K562 (cell line): ENCODE measurements around the gene TNFAIP3. TPM values are rescaled to one million over a fixed set of nuclear protein-coding genes. Genes with fewer than 3 reads are reported as not detected.
"Not testable (repeated sequence)": the region's sequence is repeated elsewhere in the genome, so short reads cannot be mapped to it uniquely, and the experiment has no call there.

Source experiments
- ATAC-seq: fragments of 200-7000 bp; cut with Tn5 transposase; 3 replicates; pipeline ENCODE4 v1.9.1; 2020; ENCODE audit warnings: moderate library complexity
- BruUV-seq: library from RNA; stranded (reverse); fragments of 400-500 nt; replicated peaks from 2 replicates; lab custom pipeline; 2021; lab: Mats Ljungman, UMichigan
- CTCF ChIA-PET: fragments of 300-600 bp; formaldehyde crosslinking; extraction: SDS; loops from one replicate; lab custom pipeline; 2021; ENCODE audit warnings: low intra/inter-chr PET ratio; lab: Yijun Ruan, JAX
- POLR2A ChIA-PET: fragments of 300-600, 350-650 bp; sonication (Branson Sonifier 250); formaldehyde crosslinking; extraction: SDS; loops from one replicate; lab custom pipeline; 2021; ENCODE audit warnings: antibody characterized with exemption, inconsistent platforms; lab: Yijun Ruan, JAX
- DNase-seq, 4 experiments: peaks; one replicate each; pipeline versions ENCODE4 v3.0.0 to v3.0.0-alpha.2; 2011 to 2018; ENCODE audit warnings: low spot score in 3 of 4, mixed read lengths in 3 of 4; ENCODE audit errors: extremely low read depth in 1 of 4
- FAIRE-seq: peaks from 2 replicates; lab custom pipeline; 2011; peaks lifted over from hg19 to GRCh38; lab: Jason Lieb, UNC
- H2AFZ ChIP-seq: 2 replicates; pipeline ENCODE4 v1.6.0; 2011; ENCODE audit warnings: low read depth, low read length, control low read depth, inconsistent platforms
- H3K27ac ChIP-seq: fragments of 200-600 bp; 3 replicates; pipeline ENCODE4 v1.8.0; 2011; ENCODE audit warnings: low read depth, mild to moderate bottlenecking, control low read depth, inconsistent platforms, low read length, moderate library complexity, mixed read lengths; ENCODE audit errors: extremely low read depth
- H3K27me3 ChIP-seq, 2 experiments: fragments of 300-600 bp in 1 of 2; 2 replicates in 1 of 2; 3 replicates in 1 of 2; pipeline versions ENCODE4 v1.6.0 to v1.8.0; 2011; ENCODE audit warnings: inconsistent platforms in 2 of 2, low read length in 2 of 2, mild to moderate bottlenecking in 1 of 2, mixed read lengths in 1 of 2, moderate library complexity in 1 of 2; ENCODE audit not compliant: control insufficient read depth in 2 of 2, insufficient read depth in 2 of 2
- H3K36me3 ChIP-seq: fragments of 300-600 bp; 3 replicates; pipeline ENCODE4 v1.8.0; 2011; ENCODE audit warnings: mild to moderate bottlenecking, low read length, inconsistent platforms; ENCODE audit not compliant: control insufficient read depth, insufficient read depth
- H3K4me1 ChIP-seq, 2 experiments: fragments of 200-600 bp in 1 of 2; replicated peaks in 1 of 2; 2 replicates in 1 of 2; 3 replicates in 1 of 2; pipeline versions ENCODE4 v1.5.1 to v1.8.0; 2011; ENCODE audit warnings: inconsistent platforms in 2 of 2, low read length in 2 of 2, mild to moderate bottlenecking in 1 of 2, mixed read lengths in 1 of 2, moderate library complexity in 1 of 2; ENCODE audit not compliant: control insufficient read depth in 2 of 2, insufficient read depth in 2 of 2
- H3K4me2 ChIP-seq: 2 replicates; pipeline ENCODE4 v1.6.1; 2011; ENCODE audit warnings: low read length, control low read depth, inconsistent platforms, mixed read lengths; ENCODE audit not compliant: insufficient read depth
- H3K4me3 ChIP-seq: fragments of 200-600 bp; sonication (generic), shearing (Covaris generic); 2 replicates; pipeline ENCODE4 v1.5.1; 2016; ENCODE audit warnings: control low read depth, inconsistent platforms
- H3K79me2 ChIP-seq: fragments of 200-600 bp; 3 replicates; pipeline ENCODE4 v1.8.0; 2011; ENCODE audit warnings: low read length, inconsistent platforms; ENCODE audit not compliant: control insufficient read depth, insufficient read depth
- H3K9ac ChIP-seq, 2 experiments: 2 replicates each; pipeline versions ENCODE4 v1.6.0 to v1.6.1; 2011; ENCODE audit warnings: low read depth in 2 of 2, low read length in 2 of 2, control low read depth in 1 of 2, inconsistent platforms in 1 of 2, mild to moderate bottlenecking in 1 of 2, mixed read lengths in 1 of 2; ENCODE audit not compliant: insufficient read depth in 1 of 2
- H3K9me1 ChIP-seq: one replicate; pipeline ENCODE4 v1.6.0; 2011; ENCODE audit warnings: inconsistent platforms, mild to moderate bottlenecking, low read length, moderate library complexity; ENCODE audit not compliant: control insufficient read depth, insufficient read depth
- H3K9me3 ChIP-seq: replicated peaks from 2 replicates; pipeline ENCODE4 v1.5.1; 2011; ENCODE audit warnings: low read depth, low read length, inconsistent platforms; ENCODE audit not compliant: control insufficient read depth, insufficient read depth
- H4K20me1 ChIP-seq: replicated peaks from 2 replicates; pipeline ENCODE4 v1.6.1; 2011; ENCODE audit warnings: low read length, inconsistent platforms, mixed read lengths; ENCODE audit not compliant: control insufficient read depth, insufficient read depth
- RBM25 ChIP-seq: fragments of 200-400 bp; formaldehyde crosslinking; IDR thresholded peaks from 2 replicates; pipeline ENCODE4 v1.6.1; 2018; ENCODE audit warnings: low read length, low read depth, moderate library complexity; ENCODE audit not compliant: severe bottlenecking
- ZNF445 ChIP-seq: fragments of 250-450 bp; sonication (Bioruptor Pico); IDR thresholded peaks from 2 replicates; pipeline ENCODE4 v1.4.0; 2020; ENCODE audit warnings: low read depth, mild to moderate bottlenecking, moderate library complexity
- ZNF561 ChIP-seq: fragments of 450-650 bp; formaldehyde crosslinking; conservative IDR thresholded peaks from 2 replicates; pipeline ENCODE4 v1.4.0; 2020; ENCODE audit warnings: mild to moderate bottlenecking, moderate library complexity
- WGBS: fragments of 100-300 bp; shearing (Covaris generic); methylation state at CpG from one replicate; pipeline ENCODE4 v1.1.6; 2016; ENCODE audit warnings: low coverage, mixed read lengths; ENCODE audit not compliant: insufficient coverage; ENCODE audit errors: missing lambda C conversion rate; 5-methylcytosine and 5-hydroxymethylcytosine counted together
- in situ Hi-C: fragments of 300-500 bp; cut with MboI; formaldehyde crosslinking; loops from 4 replicates; pipeline ENCODE4 v1.15.0; 2018; ENCODE audit warnings: inconsistent platforms, mixed read lengths
- intact Hi-C: fragments of 100-400 bp; cut with micrococcal nuclease; formaldehyde crosslinking; loops from 2 replicates; pipeline ENCODE4 v1.14.2; 2022
- polyA plus RNA-seq, 8 experiments: library from polyadenylated mRNA; depleted of rRNA in 4 of 8; stranded (reverse) in 5 of 8; unstranded in 3 of 8; fragments of >200 nt; fragmentation: Nextera tagmentation in 2 of 8; fragmentation: Illumina TruSeq in 1 of 8; extraction: Ambion mirVana in 2 of 8; extraction: Trizol in 1 of 8; gene quantifications; 2 replicates each; pipeline versions ENCODE4 v1.2.1 to v1.2.3, GENCODE V29; 2011 to 2014; ENCODE audit warnings: inconsistent platforms in 1 of 8, missing spikeins in 1 of 8
- total RNA-seq, 7 experiments: library from RNA; depleted of rRNA in 6 of 7; stranded (reverse); fragments of >200 nt in 6 of 7; fragmentation: Illumina TruSeq in 2 of 7; extraction: Trizol in 2 of 7; gene quantifications; 2 replicates each; pipeline versions ENCODE4 v1.2.1 to v1.2.3, GENCODE V29; 2011 to 2021; ENCODE audit warnings: low replicate concordance in 1 of 7

Gene TNFAIP3
- total and polyA plus RNA-seq, 9 of the 15 experiments (the other 6 are each of a cell fraction or from before 2014, with no cell fraction given): 0.79 to 17.0 (median 6.4) TPM

DNA sequence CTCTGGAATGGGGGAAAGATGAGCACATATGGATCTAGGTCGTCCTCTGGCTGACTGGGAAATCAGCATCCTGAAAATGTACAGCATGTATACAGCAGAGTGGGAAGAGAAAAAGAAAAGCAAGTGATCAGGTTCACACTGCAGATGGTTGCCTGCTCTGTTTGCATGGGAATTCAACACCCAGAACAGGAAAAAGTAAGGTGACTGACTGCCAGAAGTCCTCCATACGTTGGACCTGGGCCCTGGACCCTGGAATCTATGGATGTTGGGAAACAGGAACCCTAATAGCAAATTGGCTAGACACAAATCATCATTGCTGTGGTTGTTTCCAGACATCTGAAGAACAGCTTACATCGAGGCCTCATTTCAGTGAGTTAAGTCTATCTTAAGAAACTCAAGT lies 30.3 kb upstream of the TNFAIP3 start (continued):
- TF ChIP-seq ZNF445 (no peak), ZNF561 (CRISPR knock-in tag) (no peak)

DNA sequence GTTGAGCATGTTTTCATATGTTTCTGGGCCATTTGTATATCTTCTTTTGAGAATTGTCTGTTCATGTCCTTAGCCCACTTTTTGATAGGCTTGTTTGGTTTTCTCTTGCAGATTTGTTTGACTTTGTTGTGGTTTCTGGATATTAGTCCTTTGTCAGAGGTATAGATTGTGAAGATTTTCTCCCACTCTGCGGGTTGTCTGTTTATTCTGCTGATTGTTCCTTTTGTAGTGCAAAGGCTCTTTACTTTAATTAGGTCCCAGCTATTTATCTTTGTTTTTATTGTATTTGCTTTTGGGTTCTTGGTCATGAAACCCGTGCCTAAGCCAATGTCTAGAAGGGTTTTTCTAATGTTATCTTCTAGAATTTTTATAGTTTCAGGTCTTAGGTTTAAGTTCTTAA lies 29.0 kb upstream of the TNFAIP3 start:
- H3K4me3 ChIP-seq, H3K79me2 ChIP-seq, H4K20me1 ChIP-seq, FAIRE-seq, H3K27ac ChIP-seq, H3K36me3 ChIP-seq, H3K4me1 ChIP-seq, H2AFZ ChIP-seq, in situ Hi-C loops, H3K4me2 ChIP-seq, H3K9me1 ChIP-seq, H3K27me3 ChIP-seq, DNase-seq, ATAC-seq, CTCF ChIA-PET, intact Hi-C loops, BruUV-seq, H3K9ac ChIP-seq, H3K9me3 ChIP-seq: not testable (repeated sequence)
- POLR2A ChIA-PET: interaction anchor here (2.0 kb wide), 1 partner anchor 13 kb away, joined by 5 read pairs; no protein-coding TSS in a partner anchor
- WGBS: 23% methylated on average over 2 of the region's 2 CpGs

DNA sequence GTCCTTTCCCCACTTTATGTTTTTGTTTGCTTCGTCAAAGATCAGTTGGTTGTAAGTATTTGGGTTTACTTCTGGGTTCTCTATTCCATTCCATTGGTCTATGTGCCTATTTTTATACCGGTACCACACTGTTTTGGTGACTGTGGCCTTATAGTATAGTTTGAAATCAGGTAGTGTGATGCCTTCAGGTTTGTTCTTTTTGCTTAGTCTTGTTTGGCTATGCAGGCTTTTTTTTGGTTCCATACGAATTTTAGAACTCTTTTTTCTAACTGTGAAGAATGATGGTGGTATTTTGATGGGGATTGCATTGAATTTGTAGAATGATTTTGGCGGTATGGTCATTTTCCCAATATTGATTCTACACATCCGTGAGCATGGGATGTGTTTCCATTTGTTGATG lies 28.5 kb upstream of the TNFAIP3 start:
- H3K9me1 ChIP-seq, H4K20me1 ChIP-seq, ATAC-seq, H3K4me3 ChIP-seq, H3K4me1 ChIP-seq, H3K4me2 ChIP-seq, H3K27me3 ChIP-seq, H2AFZ ChIP-seq, in situ Hi-C loops, BruUV-seq, FAIRE-seq, H3K27ac ChIP-seq, H3K36me3 ChIP-seq, POLR2A ChIA-PET, intact Hi-C loops, DNase-seq, CTCF ChIA-PET, H3K9ac ChIP-seq, H3K9me3 ChIP-seq, H3K79me2 ChIP-seq: not testable (repeated sequence)
- peak; percentile 22 for TF ChIP-seq RBM25
- 54% methylated on average over 5 of the region's 5 CpGs for WGBS
